ENCODE measurements around the gene KLF8.

- TF ChIP-seq USF2 (CRISPR knock-in tag; IDR thresholded peaks at IDR 0.05): no peak
- TF ChIP-seq FOXJ3 (CRISPR knock-in tag; IDR thresholded peaks at IDR 0.05; ENCODE audit: borderline replicate concordance): no peak
- TF ChIP-seq ZNF512 (CRISPR knock-in tag; IDR thresholded peaks at IDR 0.05; ENCODE audit: borderline replicate concordance): no peak
- TF ChIP-seq ATF3 (CRISPR knock-in tag; conservative IDR thresholded peaks at IDR 0.05): no peak
- TF ChIP-seq JUN (CRISPR knock-in tag; IDR thresholded peaks at IDR 0.05): no peak
- no peak for TF ChIP-seq CTCF (IDR thresholded peaks at IDR 0.05)
- TF ChIP-seq TCF7 (CRISPR knock-in tag; IDR thresholded peaks at IDR 0.05; ENCODE audit: low read depth): no peak
Observed at GRCh38 chrX:56288608-56289007, 56.5 kb downstream of the KLF8 start.
